SJCRH30 (cell line): ENCODE results near the gene TBC1D4. TPM values are rescaled to one million over a fixed set of nuclear protein-coding genes. Genes with fewer than 3 reads are reported as not detected.

Experiments used
- DNase-seq, 2 experiments: peaks; one replicate each; pipeline ENCODE4 v3.0.0-alpha.2; 2015 to 2020
- H3K27ac ChIP-seq: fragments of 250-450 bp; sonication (Bioruptor Pico); 2 replicates; pipeline ENCODE4 v1.5.1; 2020; ENCODE audit warnings: mild to moderate bottlenecking, moderate library complexity
- H3K27me3 ChIP-seq: fragments of 250-450 bp; sonication (Bioruptor Pico); 2 replicates; pipeline ENCODE4 v1.5.1; 2020; ENCODE audit warnings: mild to moderate bottlenecking, moderate library complexity
- H3K36me3 ChIP-seq: fragments of 250-450 bp; sonication (Bioruptor Pico); 2 replicates; pipeline ENCODE4 v1.5.1; 2020; ENCODE audit warnings: mild to moderate bottlenecking, moderate library complexity
- H3K4me1 ChIP-seq: fragments of 250-450 bp; sonication (Bioruptor Pico); 2 replicates; pipeline ENCODE4 v1.5.1; 2020; ENCODE audit warnings: mild to moderate bottlenecking, moderate library complexity
- H3K4me3 ChIP-seq: fragments of 250-450 bp; sonication (Bioruptor Pico); 2 replicates; pipeline ENCODE4 v1.5.1; 2020; ENCODE audit warnings: mild to moderate bottlenecking, moderate library complexity
- H3K9me3 ChIP-seq: fragments of 250-450 bp; sonication (Bioruptor Pico); replicated peaks from 2 replicates; pipeline ENCODE4 v1.5.1; 2020; ENCODE audit warnings: mild to moderate bottlenecking, moderate library complexity
- total RNA-seq: library from RNA; depleted of rRNA; stranded (reverse); fragments of >200 nt; shearing (Covaris generic); gene quantifications from 2 replicates; pipeline ENCODE4 v1.2.3, GENCODE V29; 2014

TBC1D4 gene
- total RNA-seq, 1 experiment from 2014 or later: 18.4 TPM

GRCh38 chr13:75505327-75505726, 23.4 kb upstream of the TBC1D4 start:
- H3K27ac ChIP-seq: peak overlapping the region; percentile 58
- H3K4me3 ChIP-seq: no peak overlapping the region
- no peaks in the 10 kb centered on the region for H3K36me3 ChIP-seq
- no peaks in the 10 kb centered on the region for H3K27me3 ChIP-seq
- no peaks in the 10 kb centered on the region for H3K9me3 ChIP-seq
- peaks cover 13% of the 10 kb centered on the region for H3K4me1 ChIP-seq
- DNase-seq: peak; percentile 37 to 57

DNA sequence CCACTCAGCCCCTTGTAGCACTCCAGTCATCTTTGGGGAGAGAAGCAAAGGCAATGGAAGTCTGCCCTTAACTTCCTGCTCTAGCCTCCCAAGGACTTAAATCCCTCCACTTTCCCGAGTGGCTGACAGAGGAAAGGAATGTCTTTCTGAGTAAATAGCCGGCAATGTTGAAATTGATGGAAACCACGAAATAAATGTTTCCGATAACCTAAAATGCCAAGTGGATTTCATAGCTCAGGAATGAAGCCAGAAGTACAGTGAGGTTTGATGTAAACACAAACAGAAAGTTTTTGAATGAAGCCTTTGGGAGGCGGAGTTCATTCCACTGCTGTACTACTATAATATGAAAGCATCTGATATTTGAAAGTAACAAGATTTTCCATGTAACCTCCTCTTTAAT, 14.0 kb upstream of the TBC1D4 start:
- DNase-seq: no peak
- Histone ChIP-seq H3K4me3 (no peak overlapping the region; the same call in 1 of the 2 replicates), H3K4me1 (no peaks in the 10 kb centered on the region), H3K27me3 (no peaks in the 10 kb centered on the region), H3K9me3 (no peaks in the 10 kb centered on the region; the same call in 1 of the 2 replicates), H3K36me3 (no peaks in the 10 kb centered on the region), H3K27ac (no peak overlapping the region)

DNA sequence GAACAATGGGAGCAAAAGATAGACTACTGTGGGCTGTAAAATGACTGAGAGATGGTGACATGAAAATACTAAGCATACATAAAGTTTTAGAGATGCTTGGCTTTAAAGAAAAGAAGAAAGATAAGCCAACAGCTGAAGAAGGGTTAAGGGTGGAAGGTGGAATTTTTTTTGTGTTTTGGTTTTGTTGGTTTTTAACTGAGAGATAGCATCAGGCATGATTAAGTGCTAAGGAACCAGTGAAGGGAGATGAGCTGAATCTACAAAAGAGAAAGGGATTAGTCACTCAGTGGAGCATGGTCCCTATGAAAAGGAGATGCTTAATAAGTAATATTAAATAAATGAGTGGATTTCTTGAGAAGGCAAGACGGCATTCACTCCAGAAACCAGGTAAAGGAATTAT, 12.5 kb upstream of the TBC1D4 start:
- H3K36me3 ChIP-seq: no peaks in the 10 kb centered on the region
- no peak overlapping the region for H3K27ac ChIP-seq
- no peaks in the 10 kb centered on the region for H3K4me1 ChIP-seq
- no peaks in the 10 kb centered on the region for H3K27me3 ChIP-seq
- no peaks in the 10 kb centered on the region; the same call in 1 of the 2 replicates for H3K9me3 ChIP-seq
- H3K4me3 ChIP-seq: no peak overlapping the region
- DNase-seq: no peak

- no peaks in the 10 kb centered on the region for H3K36me3 ChIP-seq
- H3K9me3 ChIP-seq: no peaks in the 10 kb centered on the region; the same call in 1 of the 2 replicates
- H3K27ac ChIP-seq: no peak overlapping the region
- DNase-seq: no peak
- H3K4me3 ChIP-seq: no peak overlapping the region
- H3K4me1 ChIP-seq: no peaks in the 10 kb centered on the region
- H3K27me3 ChIP-seq: no peaks in the 10 kb centered on the region
Observed at GRCh38 chr13:75493156-75493555, 11.2 kb upstream of the TBC1D4 start.

- H3K36me3 ChIP-seq: no peaks in the 10 kb centered on the region
- H3K4me1 ChIP-seq: no peaks in the 10 kb centered on the region
- H3K27me3 ChIP-seq: no peaks in the 10 kb centered on the region
- H3K9me3 ChIP-seq: no peaks in the 10 kb centered on the region
- no peak for DNase-seq
- no peak overlapping the region for H3K4me3 ChIP-seq
- no peak overlapping the region for H3K27ac ChIP-seq
Observed at GRCh38 chr13:75492389-75492788, 10.4 kb upstream of the TBC1D4 start.

DNA sequence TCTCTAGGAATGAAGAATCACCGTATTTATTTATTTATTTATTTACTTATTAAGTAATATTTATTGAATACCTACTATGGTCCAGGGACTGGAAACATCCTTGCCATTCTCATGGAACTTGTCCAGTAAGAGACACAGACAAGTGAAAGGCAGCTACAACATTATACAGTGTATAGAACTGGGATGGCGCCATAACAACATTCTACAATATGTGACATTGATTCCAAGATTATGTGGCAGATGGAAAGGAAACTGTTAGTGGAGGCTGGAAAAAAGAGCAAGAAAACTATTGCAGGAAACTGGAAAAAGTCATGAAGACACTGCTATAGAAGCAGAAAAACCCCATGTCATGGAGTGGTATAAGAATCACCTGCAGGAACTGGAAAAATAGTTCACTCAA, 9.4 kb upstream of the TBC1D4 start:
- Histone ChIP-seq H3K36me3 (no peaks in the 10 kb centered on the region), H3K4me1 (no peaks in the 10 kb centered on the region), H3K27me3 (no peaks in the 10 kb centered on the region), H3K4me3 (no peak overlapping the region), H3K27ac (no peak overlapping the region), H3K9me3 (no peaks in the 10 kb centered on the region)
- DNase-seq: no peak

DNA sequence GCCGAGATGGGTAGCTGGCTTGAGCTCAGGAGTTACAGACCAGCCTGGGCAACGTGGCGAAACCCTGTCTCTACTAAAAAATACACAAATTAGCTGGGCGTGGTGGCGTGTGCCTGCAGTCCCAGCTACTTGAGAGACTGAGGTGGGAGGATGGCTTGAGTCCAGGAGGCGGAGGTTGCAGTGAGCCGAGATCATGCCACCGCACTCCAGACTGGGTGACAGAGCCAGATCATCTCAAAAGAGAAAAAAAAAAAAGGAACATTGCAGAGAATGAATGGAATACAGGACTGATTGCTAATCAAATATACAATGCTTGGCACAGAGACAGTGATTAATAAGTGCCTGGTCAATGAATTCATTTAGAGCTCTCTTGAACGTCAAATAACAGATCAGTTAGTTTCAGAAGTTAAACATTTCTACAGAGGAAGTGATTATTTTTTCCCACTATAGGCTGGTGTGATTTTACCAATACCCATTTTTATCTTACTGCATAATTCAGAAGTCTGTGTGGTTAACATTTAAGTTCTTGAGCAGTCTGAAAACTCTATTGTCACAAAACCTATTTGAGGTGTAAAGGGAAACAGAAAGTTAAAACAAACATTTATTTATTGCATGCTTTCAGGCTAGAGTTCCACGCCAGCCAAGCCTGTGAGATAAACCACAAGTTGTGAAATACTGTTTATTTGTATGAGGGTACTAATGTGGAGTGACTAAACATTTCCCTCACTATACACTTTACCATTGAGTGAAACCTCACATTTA, 7.7 kb upstream of the TBC1D4 start:
- Histone ChIP-seq H3K27ac (no peak overlapping the region), H3K4me1 (no peaks in the 10 kb centered on the region), H3K4me3 (no peak overlapping the region), H3K9me3 (no peaks in the 10 kb centered on the region), H3K27me3 (no peaks in the 10 kb centered on the region), H3K36me3 (no peaks in the 10 kb centered on the region)
- DNase-seq: no peak

GRCh38 chr13:75486146-75487062, 4.4 kb upstream of the TBC1D4 start:
- Histone ChIP-seq H3K27me3 (no peaks in the 10 kb centered on the region), H3K4me1 (no peaks in the 10 kb centered on the region; the same call in 1 of the 2 replicates), H3K36me3 (no peaks in the 10 kb centered on the region), H3K9me3 (no peaks in the 10 kb centered on the region), H3K27ac (no peak overlapping the region), H3K4me3 (no peak overlapping the region)
- no peak for DNase-seq

DNA sequence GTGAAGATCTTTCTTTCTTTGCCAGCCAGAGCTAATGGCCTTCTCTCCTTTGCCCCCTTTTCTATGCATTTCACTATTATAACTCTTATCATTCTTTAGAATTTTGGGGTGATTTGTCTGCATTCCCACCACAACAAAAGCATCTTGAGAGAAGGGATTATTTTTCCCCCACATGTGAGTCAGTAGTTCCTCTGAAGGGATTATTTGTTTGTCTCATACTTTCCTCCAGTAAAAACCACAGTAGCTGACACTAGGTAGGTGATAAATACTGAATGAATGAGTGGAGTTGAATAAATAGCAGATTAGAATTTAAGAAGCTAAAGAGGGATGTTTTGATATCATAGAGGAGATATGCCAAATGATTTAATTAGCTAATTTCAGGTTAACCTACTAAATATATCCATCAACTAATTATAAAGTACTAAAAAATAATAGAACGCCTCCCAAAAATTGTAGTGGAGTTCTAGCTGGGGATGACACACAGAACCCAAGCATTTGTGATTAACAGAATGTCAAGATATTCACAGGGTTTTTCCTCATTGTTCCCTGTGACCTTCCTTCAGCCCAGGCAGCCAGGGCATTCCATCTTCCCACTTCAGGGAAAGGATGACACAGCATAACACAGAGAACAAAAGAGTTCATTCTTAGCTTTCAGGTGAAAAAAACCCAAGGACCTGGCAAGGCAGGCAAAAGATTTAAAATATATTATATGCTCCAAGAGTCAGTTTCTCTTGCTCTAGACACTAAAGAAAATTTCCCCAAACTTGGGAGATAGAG, 3.5 kb upstream of the TBC1D4 start:
- no peaks in the 10 kb centered on the region for H3K36me3 ChIP-seq
- H3K27ac ChIP-seq: no peak overlapping the region
- H3K4me1 ChIP-seq: no peaks in the 10 kb centered on the region; the same call in 1 of the 2 replicates
- no peaks in the 10 kb centered on the region for H3K27me3 ChIP-seq
- no peak overlapping the region for H3K4me3 ChIP-seq
- no peaks in the 10 kb centered on the region for H3K9me3 ChIP-seq
- DNase-seq: no peak

- H3K9me3 ChIP-seq: no peaks in the 10 kb centered on the region
- H3K27me3 ChIP-seq: no peaks in the 10 kb centered on the region
- peaks cover 3% of the 10 kb centered on the region; the same call in 1 of the 2 replicates for H3K4me1 ChIP-seq
- no peaks in the 10 kb centered on the region for H3K36me3 ChIP-seq
- DNase-seq: no peak
- H3K27ac ChIP-seq: peak overlapping the region; percentile 53
- peak overlapping the region; percentile 80 for H3K4me3 ChIP-seq
Observed at GRCh38 chr13:75482820-75483079, 781 bp upstream of the TBC1D4 start.

- Histone ChIP-seq H3K4me1 (peaks cover 3% of the 10 kb centered on the region; the same call in 1 of the 2 replicates), H3K4me3 (peak overlapping the region; percentile 80), H3K36me3 (no peaks in the 10 kb centered on the region), H3K27me3 (no peaks in the 10 kb centered on the region), H3K9me3 (no peaks in the 10 kb centered on the region), H3K27ac (peak overlapping the region; percentile 53)
- DNase-seq: peak; percentile 47 to 65
Observed at GRCh38 chr13:75481176-75482069, 546 bp downstream of the TBC1D4 start.

DNA sequence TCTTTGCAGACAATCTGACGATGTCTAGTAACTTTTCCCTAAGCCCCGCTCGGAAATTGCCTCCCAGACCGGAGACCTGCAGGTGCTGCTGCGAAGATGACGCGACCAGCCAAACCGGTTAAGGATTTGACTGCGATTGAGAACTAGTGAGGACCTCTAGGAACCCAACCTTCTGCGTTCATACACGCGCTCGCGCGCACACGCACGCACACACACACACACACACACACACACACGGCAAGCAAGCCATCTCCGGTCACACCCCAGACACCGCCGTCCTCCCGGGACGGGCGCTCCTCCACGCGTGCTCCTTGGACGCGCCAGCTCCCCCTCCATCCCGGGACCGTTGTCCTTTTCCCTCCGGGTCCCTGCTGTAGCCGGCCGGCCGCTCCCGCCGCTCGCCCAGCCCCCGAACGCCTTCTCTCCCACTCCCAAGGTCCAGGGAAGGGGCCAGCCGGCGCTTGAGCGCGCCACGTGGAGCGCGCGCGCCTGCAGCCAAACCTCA, 1.2 kb downstream of the TBC1D4 start:
- peak; percentile 57 to 69 for DNase-seq
- peak overlapping the region; percentile 80 for H3K4me3 ChIP-seq
- H3K27me3 ChIP-seq: no peaks in the 10 kb centered on the region
- peaks cover 3% of the 10 kb centered on the region; the same call in 1 of the 2 replicates for H3K4me1 ChIP-seq
- H3K36me3 ChIP-seq: no peaks in the 10 kb centered on the region
- peak overlapping the region; percentile 53 for H3K27ac ChIP-seq
- no peaks in the 10 kb centered on the region for H3K9me3 ChIP-seq

- H3K4me3 ChIP-seq: peak overlapping the region; percentile 80
- H3K9me3 ChIP-seq: no peaks in the 10 kb centered on the region
- peaks cover 3% of the 10 kb centered on the region; the same call in 1 of the 2 replicates for H3K4me1 ChIP-seq
- H3K27me3 ChIP-seq: no peaks in the 10 kb centered on the region
- peak in 1 of 2 experiments; percentile 26 for DNase-seq
- H3K36me3 ChIP-seq: no peaks in the 10 kb centered on the region
- no peak overlapping the region for H3K27ac ChIP-seq
Observed at GRCh38 chr13:75479102-75479740, 2.7 kb downstream of the TBC1D4 start.
